HepG2 (cell line): ENCODE results near the gene GNPNAT1. TPM values are rescaled to one million over a fixed set of nuclear protein-coding genes. Genes with fewer than 3 reads are reported as not detected.

Experiments used
- ATF2 ChIP-seq: sonication (generic); formaldehyde crosslinking; IDR thresholded peaks from 2 replicates; pipeline ENCODE4 v1.4.0; 2020; ENCODE audit warnings: missing genetic modification reagents
- CREB3 ChIP-seq: sonication (generic); formaldehyde crosslinking; IDR thresholded peaks from 2 replicates; pipeline ENCODE4 v1.5.0; 2020; ENCODE audit warnings: missing genetic modification reagents
- EHMT2 ChIP-seq: fragments of 200-600 bp; sonication (generic); IDR thresholded peaks from 2 replicates; pipeline ENCODE4 v1.7.0; 2017; ENCODE audit warnings: antibody characterized with exemption, low read depth, low read length, borderline replicate concordance
- GMEB1 ChIP-seq: sonication (generic); formaldehyde crosslinking; IDR thresholded peaks from 2 replicates; pipeline ENCODE4 v1.5.1; 2020; ENCODE audit warnings: missing genetic modification reagents, mild to moderate bottlenecking, borderline replicate concordance
- HNRNPH1 ChIP-seq: fragments of 200-400 bp; formaldehyde crosslinking; optimal IDR thresholded peaks from 2 replicates; pipeline ENCODE3; 2017; ENCODE audit warnings: mild to moderate bottlenecking, low read depth, low read length
- MAFK ChIP-seq, 2 experiments: IDR thresholded peaks in 1 of 2; conservative IDR thresholded peaks in 1 of 2; 2 replicates each; pipeline ENCODE4 v1.6.1; 2011; ENCODE audit warnings: improper control_type of control experiment in 2 of 2, low read length in 2 of 2
- RFX1 ChIP-seq: fragments of 450-650 bp; IDR thresholded peaks from 2 replicates; pipeline ENCODE4 v1.6.1; 2017
- SMAD1 ChIP-seq: sonication (generic); formaldehyde crosslinking; IDR thresholded peaks from 2 replicates; pipeline ENCODE4 v1.4.0; 2020; ENCODE audit warnings: missing genetic modification reagents, low read depth, mild to moderate bottlenecking, borderline replicate concordance
- SRSF1 ChIP-seq: fragments of 200-400 bp; formaldehyde crosslinking; optimal IDR thresholded peaks from 2 replicates; pipeline ENCODE3; 2017; ENCODE audit warnings: mild to moderate bottlenecking, low read depth, low read length, moderate library complexity
- TBL1XR1 ChIP-seq: fragments of 150-350 bp; IDR thresholded peaks from 2 replicates; pipeline ENCODE4 v1.6.1; 2014; ENCODE audit warnings: borderline replicate concordance, low read length; ENCODE audit not compliant: partially characterized antibody
- THRA ChIP-seq: sonication (generic); formaldehyde crosslinking; IDR thresholded peaks from 2 replicates; pipeline ENCODE4 v1.4.0; 2020; ENCODE audit warnings: missing genetic modification reagents, borderline replicate concordance
- ZFP37 ChIP-seq: sonication (generic); formaldehyde crosslinking; IDR thresholded peaks from 2 replicates; pipeline ENCODE4 v1.4.0; 2020; ENCODE audit warnings: missing genetic modification reagents, borderline replicate concordance
- ZNF460 ChIP-seq: sonication (generic); formaldehyde crosslinking; IDR thresholded peaks from 2 replicates; pipeline ENCODE4 v1.5.1; 2020; ENCODE audit warnings: missing genetic modification reagents, mild to moderate bottlenecking, borderline replicate concordance
- ZNF569 ChIP-seq: sonication (generic); formaldehyde crosslinking; IDR thresholded peaks from 2 replicates; pipeline ENCODE4 v1.5.0; 2020; ENCODE audit warnings: mild to moderate bottlenecking, missing genetic modification reagents, moderate library complexity, borderline replicate concordance
- ZNF570 ChIP-seq: sonication (generic); formaldehyde crosslinking; IDR thresholded peaks from 2 replicates; pipeline ENCODE4 v1.4.0; 2020; ENCODE audit warnings: mild to moderate bottlenecking, missing genetic modification reagents, borderline replicate concordance
- ZNF660 ChIP-seq: sonication (generic); formaldehyde crosslinking; IDR thresholded peaks from 2 replicates; pipeline ENCODE4 v1.5.1; 2020; ENCODE audit warnings: mild to moderate bottlenecking, low read depth, missing genetic modification reagents, borderline replicate concordance
- ZNF761 ChIP-seq: sonication (generic); formaldehyde crosslinking; conservative IDR thresholded peaks from 2 replicates; pipeline ENCODE4 v1.4.0; 2020; ENCODE audit warnings: mild to moderate bottlenecking, missing genetic modification reagents
- ZNF788 ChIP-seq: sonication (generic); formaldehyde crosslinking; IDR thresholded peaks from 2 replicates; pipeline ENCODE4 v1.5.0; 2020; ENCODE audit warnings: mild to moderate bottlenecking, missing genetic modification reagents, borderline replicate concordance
- ZXDC ChIP-seq: sonication (generic); formaldehyde crosslinking; IDR thresholded peaks from 2 replicates; pipeline ENCODE4 v1.5.0; 2020; ENCODE audit warnings: mild to moderate bottlenecking, missing genetic modification reagents
- polyA plus RNA-seq, 8 experiments: library from polyadenylated mRNA; depleted of rRNA in 3 of 8; stranded (reverse) in 7 of 8; unstranded in 1 of 8; fragments of >200 nt; fragmentation: Illumina TruSeq in 4 of 8; extraction: Trizol in 4 of 8; gene quantifications; 2 replicates each; pipeline versions ENCODE4 v1.2.1 to v1.2.3, GENCODE V29; 2011 to 2016; ENCODE audit warnings: low read depth in 4 of 8, missing spikeins in 1 of 8, mixed read lengths in 1 of 8; ENCODE audit not compliant: insufficient read depth in 1 of 8
- total RNA-seq, 5 experiments: library from RNA; depleted of rRNA; stranded (reverse); fragments of >200 nt; fragmentation: Illumina TruSeq; extraction: Trizol; gene quantifications; 2 replicates each; pipeline ENCODE4 v1.2.3, GENCODE V29; 2016; ENCODE audit warnings: low read depth in 1 of 5

Gene GNPNAT1
- total and polyA plus RNA-seq, 2 of the 13 experiments (the other 11 are each of a cell fraction or from before 2014, with no cell fraction given), result 38.3 to 54.9 TPM

- no peak for TF ChIP-seq ZNF569 (CRISPR knock-in tag)
- no peak for TF ChIP-seq EHMT2
- TF ChIP-seq CREB3, result peak; percentile 51; the same call in 1 of the 2 replicates
- no peak for TF ChIP-seq RFX1
- peak; percentile 88; the same call in 1 of the 2 replicates for TF ChIP-seq ZNF788 (CRISPR knock-in tag)
- TF ChIP-seq ZFP37 (CRISPR knock-in tag), result no peak; the same call in 1 of the 2 replicates
- TF ChIP-seq MAFK (conservative IDR thresholded peaks at IDR 0.05 in 1 of 2, IDR thresholded peaks at IDR 0.05 in 1 of 2; ENCODE audit: low read length in 2 of 2), result no peak
- no peak for TF ChIP-seq SRSF1
- no peak for TF ChIP-seq HNRNPH1
- TF ChIP-seq ZNF761 (CRISPR knock-in tag), result peak; percentile 62; the same call in 1 of the 2 replicates
- peak; percentile 84 for TF ChIP-seq GMEB1
- peak; percentile 54; the same call in 1 of the 2 replicates for TF ChIP-seq THRA (CRISPR knock-in tag)
- no peak; the same call in 1 of the 2 replicates for TF ChIP-seq ZNF460 (CRISPR knock-in tag)
- TF ChIP-seq TBL1XR1, result no peak
- TF ChIP-seq SMAD1, result no peak
- peak; percentile 90; the same call in 1 of the 2 replicates for TF ChIP-seq ZXDC (CRISPR knock-in tag)
- peak; percentile 88; the same call in 1 of the 2 replicates for TF ChIP-seq ZNF570
- no peak for TF ChIP-seq ATF2 (CRISPR knock-in tag)
- 0 out of 2 replicates have a peak, but pooled peaks have one; percentile 71 for TF ChIP-seq ZNF660
Measured at GRCh38 chr14:52791223-52792096, at the start of gene GNPNAT1 (continued).
